ENCODE results near the gene DIDO1.

DIDO1 gene

GRCh38 chr20:62952373-62952967 lies 26.2 kb upstream of the DIDO1 start, which contains the start of gene SLC17A9:
Gene SLC17A9, plus strand, starts transcription at chr20:62952709. Its CDS starts 122 bp downstream, at chr20:62952831.
- peak within 1 kb of the TSS; percentile 27 for H3K4me3 ChIP-seq (replicated peaks; ENCODE audit: low read depth, low read length)
- peak; percentile 16 for DNase-seq (ENCODE audit: low read depth)
- TF ChIP-seq CTCF (IDR thresholded peaks at IDR 0.05; ENCODE audit: low read length, missing control alignments), result no peak

- H3K4me3 ChIP-seq (replicated peaks; ENCODE audit: low read depth, low read length), result no peak overlapping the region
- no peak for TF ChIP-seq CTCF (IDR thresholded peaks at IDR 0.05; ENCODE audit: low read length, missing control alignments)
- no peak for DNase-seq (ENCODE audit: low read depth)
Observed at GRCh38 chr20:62951896-62952372, 25.6 kb upstream of the DIDO1 start.

- no peak for TF ChIP-seq CTCF (IDR thresholded peaks at IDR 0.05; ENCODE audit: low read length, missing control alignments)
- no peak overlapping the region for H3K4me3 ChIP-seq (replicated peaks; ENCODE audit: low read depth, low read length)
Observed at GRCh38 chr20:62951143-62951895, 25.0 kb upstream of the DIDO1 start.

GRCh38 chr20:62950741-62951140 lies 24.4 kb upstream of the DIDO1 start:
- TF ChIP-seq CTCF (IDR thresholded peaks at IDR 0.05; ENCODE audit: low read length, missing control alignments), result no peak
- no peak overlapping the region for H3K4me3 ChIP-seq (replicated peaks; ENCODE audit: low read depth, low read length)
- no peak for DNase-seq (ENCODE audit: low read depth)

More at GRCh38 chr20:62951143-62951895, 25.0 kb upstream of the DIDO1 start:
- no peak for DNase-seq (ENCODE audit: low read depth)

- DNase-seq (ENCODE audit: low read depth), result no peak
- H3K4me3 ChIP-seq (replicated peaks; ENCODE audit: low read depth, low read length), result no peak overlapping the region
- TF ChIP-seq CTCF (IDR thresholded peaks at IDR 0.05; ENCODE audit: low read length, missing control alignments), result no peak
Observed at GRCh38 chr20:62949962-62950361, 23.7 kb upstream of the DIDO1 start.

- H3K4me3 ChIP-seq (replicated peaks; ENCODE audit: low read depth, low read length), result no peak overlapping the region
- TF ChIP-seq CTCF (IDR thresholded peaks at IDR 0.05; ENCODE audit: low read length, missing control alignments), result no peak
- no peak for DNase-seq (ENCODE audit: low read depth)
Observed at GRCh38 chr20:62949153-62949821, 23.0 kb upstream of the DIDO1 start.
